Parathyroid adenoma (tissue), 2 donors: ENCODE results near the gene MLIP.

Experiments used
- H2AFZ ChIP-seq: fragments of 300-600 bp; sonication (generic); one replicate; pipeline ENCODE4 v1.7.0; 2017; ENCODE audit warnings: antibody characterized with exemption, mild to moderate bottlenecking
- H3K27ac ChIP-seq: fragments of 300-600 bp; sonication (generic); one replicate; pipeline ENCODE4 v1.7.0; 2017
- H3K27me3 ChIP-seq: fragments of 300-600 bp; sonication (generic); one replicate; pipeline ENCODE4 v1.7.0; 2017; ENCODE audit warnings: low read length; ENCODE audit not compliant: control insufficient read depth, insufficient read depth
- H3K36me3 ChIP-seq: fragments of 300-600 bp; sonication (generic); one replicate; pipeline ENCODE4 v1.7.0; 2017; ENCODE audit warnings: low read length; ENCODE audit not compliant: control insufficient read depth, insufficient read depth
- H3K4me1 ChIP-seq: fragments of 300-600 bp; sonication (generic); one replicate; pipeline ENCODE4 v1.7.0; 2017; ENCODE audit warnings: control low read depth
- H3K4me2 ChIP-seq: fragments of 300-600 bp; sonication (generic); one replicate; pipeline ENCODE4 v1.7.0; 2017; ENCODE audit warnings: low read length
- H3K4me3 ChIP-seq: fragments of 300-600 bp; sonication (generic); one replicate; pipeline ENCODE4 v1.7.0; 2017; ENCODE audit warnings: low read depth, low read length
- H3K79me2 ChIP-seq: fragments of 300-600 bp; sonication (generic); one replicate; pipeline ENCODE4 v1.7.0; 2017; ENCODE audit warnings: control low read depth
- H3K9ac ChIP-seq: fragments of 300-600 bp; sonication (generic); one replicate; pipeline ENCODE4 v1.7.0; 2017; ENCODE audit warnings: mild to moderate bottlenecking
- H3K9me3 ChIP-seq: fragments of 300-600 bp; sonication (generic); one replicate; pipeline ENCODE4 v1.7.0; 2017; ENCODE audit warnings: low read length; ENCODE audit not compliant: control insufficient read depth
- TF ChIP-seq, protein P1 (sequence below): fragments of 300-600 bp; sonication (generic); IDR thresholded peaks from one replicate; pipeline ENCODE4 v1.7.0; 2017; ENCODE audit warnings: antibody characterized with exemption, mild to moderate bottlenecking
- donor health status: primary hyperparathyroidism.

MLIP gene

DNA sequence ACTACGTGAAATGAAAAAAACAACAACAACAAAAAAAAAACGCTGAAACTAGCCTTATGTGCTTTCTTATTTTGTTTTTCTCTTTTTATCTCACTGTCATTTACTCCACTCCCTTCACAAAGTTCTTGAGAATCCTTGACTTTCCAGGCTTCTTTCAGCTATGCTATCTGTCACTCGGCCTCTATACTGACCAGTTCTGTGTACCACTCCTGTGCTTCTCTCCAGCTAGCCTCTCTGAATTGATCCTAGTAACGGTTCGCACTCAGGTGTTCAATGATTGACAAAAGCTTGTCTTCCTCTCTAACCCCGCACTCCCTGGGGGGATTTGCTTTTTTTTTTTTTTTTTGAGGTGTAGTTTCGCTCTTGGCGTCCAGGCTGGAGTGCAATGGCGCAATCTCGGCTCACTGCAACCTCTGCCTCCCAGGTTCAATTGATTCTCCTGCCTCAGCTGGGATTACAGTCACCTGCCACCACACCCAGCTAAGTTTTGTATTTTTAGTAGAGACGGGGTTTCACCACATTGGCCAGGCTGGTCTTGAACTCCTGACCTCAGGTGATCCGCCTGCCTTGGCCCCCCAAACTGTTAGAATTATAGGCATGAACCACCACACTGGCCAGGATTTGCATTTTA, 31.8 kb downstream of the MLIP start:
- no peaks in the 10 kb centered on the region for H3K9me3 ChIP-seq
- H3K27me3 ChIP-seq = no peaks in the 10 kb centered on the region
- H3K36me3 ChIP-seq = no peaks in the 10 kb centered on the region
- no peaks in the 10 kb centered on the region for H3K79me2 ChIP-seq
- H3K4me3 ChIP-seq = no peak overlapping the region
- TF ChIP-seq, protein P1, sequence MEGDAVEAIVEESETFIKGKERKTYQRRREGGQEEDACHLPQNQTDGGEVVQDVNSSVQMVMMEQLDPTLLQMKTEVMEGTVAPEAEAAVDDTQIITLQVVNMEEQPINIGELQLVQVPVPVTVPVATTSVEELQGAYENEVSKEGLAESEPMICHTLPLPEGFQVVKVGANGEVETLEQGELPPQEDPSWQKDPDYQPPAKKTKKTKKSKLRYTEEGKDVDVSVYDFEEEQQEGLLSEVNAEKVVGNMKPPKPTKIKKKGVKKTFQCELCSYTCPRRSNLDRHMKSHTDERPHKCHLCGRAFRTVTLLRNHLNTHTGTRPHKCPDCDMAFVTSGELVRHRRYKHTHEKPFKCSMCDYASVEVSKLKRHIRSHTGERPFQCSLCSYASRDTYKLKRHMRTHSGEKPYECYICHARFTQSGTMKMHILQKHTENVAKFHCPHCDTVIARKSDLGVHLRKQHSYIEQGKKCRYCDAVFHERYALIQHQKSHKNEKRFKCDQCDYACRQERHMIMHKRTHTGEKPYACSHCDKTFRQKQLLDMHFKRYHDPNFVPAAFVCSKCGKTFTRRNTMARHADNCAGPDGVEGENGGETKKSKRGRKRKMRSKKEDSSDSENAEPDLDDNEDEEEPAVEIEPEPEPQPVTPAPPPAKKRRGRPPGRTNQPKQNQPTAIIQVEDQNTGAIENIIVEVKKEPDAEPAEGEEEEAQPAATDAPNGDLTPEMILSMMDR = no peak
- no peak overlapping the region for H2AFZ ChIP-seq
- H3K9ac ChIP-seq = no peak overlapping the region
- H3K4me1 ChIP-seq = no peaks in the 10 kb centered on the region
- H3K27ac ChIP-seq = no peak overlapping the region
- H3K4me2 ChIP-seq = no peak overlapping the region

DNA sequence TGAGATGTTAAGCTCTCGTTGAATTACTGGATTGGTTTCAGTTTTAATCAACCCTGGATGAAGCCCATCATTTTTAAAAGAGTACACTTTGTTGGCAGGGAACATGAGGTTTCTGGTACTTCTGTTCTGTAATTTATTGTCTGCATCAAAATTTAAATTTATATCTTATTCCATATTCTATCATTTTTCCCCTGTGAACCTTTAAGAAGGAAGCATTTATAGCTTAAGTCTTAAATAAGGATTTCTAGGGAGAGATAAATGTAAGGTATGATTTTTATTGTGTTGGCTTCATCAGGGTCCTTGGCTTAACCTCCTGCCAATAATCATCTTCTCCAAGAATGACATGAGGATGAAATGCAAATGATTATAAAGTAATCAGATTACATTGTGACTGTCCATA, 40.6 kb downstream of the MLIP start:
- TF ChIP-seq, protein P1 = no peak
- H3K9ac ChIP-seq = no peak overlapping the region
- H2AFZ ChIP-seq = no peak overlapping the region
- no peaks in the 10 kb centered on the region for H3K9me3 ChIP-seq
- H3K27ac ChIP-seq = no peak overlapping the region
- H3K4me2 ChIP-seq = no peak overlapping the region
- H3K79me2 ChIP-seq = no peaks in the 10 kb centered on the region
- no peaks in the 10 kb centered on the region for H3K36me3 ChIP-seq
- H3K27me3 ChIP-seq = no peaks in the 10 kb centered on the region
- H3K4me1 ChIP-seq = no peaks in the 10 kb centered on the region
- H3K4me3 ChIP-seq = no peak overlapping the region

DNA sequence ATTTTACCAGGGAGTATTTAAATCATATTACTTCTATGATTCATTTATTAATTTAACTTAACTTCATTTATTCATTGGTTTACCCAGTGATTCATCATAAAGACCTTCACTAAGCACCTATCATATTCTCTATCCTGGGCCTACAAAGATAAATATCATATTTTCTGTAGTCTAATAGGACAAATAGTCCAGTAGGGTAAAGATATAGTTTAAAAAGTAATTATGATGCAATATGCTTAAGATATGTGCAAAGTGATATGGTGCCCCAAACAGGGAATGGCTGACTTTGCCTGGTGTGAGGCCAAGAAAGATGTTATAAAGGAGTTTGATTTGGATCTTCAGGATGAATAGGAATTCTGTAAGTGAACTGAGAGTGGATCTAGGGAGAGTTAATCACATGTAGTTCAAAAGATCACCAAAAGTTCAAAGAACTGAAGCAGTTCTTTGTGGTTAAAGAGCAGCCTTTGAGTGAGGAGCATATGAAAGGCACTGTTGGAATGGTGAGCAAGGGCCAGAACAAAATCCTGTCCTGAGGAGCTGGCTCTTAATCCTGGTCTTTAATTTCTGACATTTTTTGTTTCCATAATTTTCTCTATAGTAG, 45.5 kb downstream of the MLIP start:
- Histone ChIP-seq H3K4me1 (no peaks in the 10 kb centered on the region), H3K27ac (no peak overlapping the region), H3K27me3 (no peaks in the 10 kb centered on the region), H3K9ac (no peak overlapping the region), H3K9me3 (no peaks in the 10 kb centered on the region), H3K4me2 (no peak overlapping the region), H3K36me3 (no peaks in the 10 kb centered on the region), H3K79me2 (no peaks in the 10 kb centered on the region), H3K4me3 (no peak overlapping the region), H2AFZ (no peak overlapping the region)
- TF ChIP-seq, protein P1 = no peak

DNA sequence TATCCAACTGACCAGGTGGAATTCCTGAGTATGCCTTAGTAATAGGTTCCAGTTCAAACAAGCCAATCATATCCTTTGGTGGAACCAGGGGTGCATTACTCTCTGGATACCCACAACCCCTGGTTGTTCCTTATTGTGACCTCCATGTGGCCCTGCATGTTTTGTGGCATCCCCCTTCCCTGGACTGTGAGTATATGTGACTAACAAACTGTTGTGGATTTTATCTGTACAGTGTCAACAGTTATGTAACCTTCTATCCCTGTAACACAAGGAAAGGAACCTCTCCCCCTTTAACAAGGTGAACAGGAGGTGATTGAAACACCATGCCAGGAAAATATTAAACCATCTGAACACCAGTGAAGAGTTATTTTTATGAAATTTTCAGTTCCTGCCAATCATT, 46.2 kb downstream of the MLIP start:
- Histone ChIP-seq H3K4me3 (no peak overlapping the region), H3K27ac (no peak overlapping the region), H3K79me2 (no peaks in the 10 kb centered on the region), H2AFZ (no peak overlapping the region), H3K9me3 (no peaks in the 10 kb centered on the region), H3K27me3 (no peaks in the 10 kb centered on the region), H3K36me3 (no peaks in the 10 kb centered on the region), H3K4me1 (no peaks in the 10 kb centered on the region), H3K4me2 (no peak overlapping the region), H3K9ac (no peak overlapping the region)
- TF ChIP-seq, protein P1 = no peak

DNA sequence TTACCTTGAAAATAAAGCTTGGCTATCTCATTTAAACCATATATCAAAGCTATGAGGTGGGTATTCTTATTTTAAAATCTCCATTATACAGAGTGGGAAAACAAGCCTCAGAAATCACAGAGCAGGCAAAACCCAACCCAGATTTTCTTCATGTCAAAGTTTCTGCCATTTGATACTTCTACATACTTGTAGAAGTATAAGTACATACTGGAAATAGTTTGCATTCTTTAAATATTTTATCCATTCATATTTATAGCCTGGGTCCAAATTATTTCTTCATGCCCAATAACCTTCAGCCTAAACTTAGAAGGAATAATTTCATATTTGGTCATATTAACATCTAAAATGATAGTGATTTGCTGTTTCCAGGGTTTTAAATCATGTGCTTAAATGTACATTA, 61.8 kb downstream of the MLIP start:
- Histone ChIP-seq H3K27ac (no peak overlapping the region), H3K4me1 (no peaks in the 10 kb centered on the region), H3K27me3 (no peaks in the 10 kb centered on the region), H3K9me3 (no peaks in the 10 kb centered on the region), H3K36me3 (no peaks in the 10 kb centered on the region), H3K9ac (no peak overlapping the region), H3K4me3 (no peak overlapping the region), H3K79me2 (no peaks in the 10 kb centered on the region), H2AFZ (no peak overlapping the region), H3K4me2 (no peak overlapping the region)
- TF ChIP-seq, protein P1 = no peak
